Measurements from ENCODE around the gene EN1. TPM values are rescaled to one million over a fixed set of nuclear protein-coding genes. Genes with fewer than 3 reads are reported as not detected.

The EN1 gene
- 0.08 TPM for total RNA-seq

GRCh38 chr2:118846953-118847761, at the start of gene EN1:
TSS of gene EN1 (minus strand) at chr2:118847648. CDS start at chr2:118847167, 481 bp downstream.
- no peak for ATAC-seq

- ATAC-seq, result no peak
Measured at GRCh38 chr2:118893100-118893499, 45.7 kb upstream of the EN1 start.

GRCh38 chr2:118889995-118890394, 42.5 kb upstream of the EN1 start:
- ATAC-seq, result no peak

GRCh38 chr2:118883792-118884191, 36.3 kb upstream of the EN1 start:
- ATAC-seq, result no peak

- ATAC-seq, result peak; percentile 84
Measured at GRCh38 chr2:118882693-118883336, 35.4 kb upstream of the EN1 start.

- ATAC-seq, result peak; percentile 97
Measured at GRCh38 chr2:118881490-118882129, 34.2 kb upstream of the EN1 start.

GRCh38 chr2:118880501-118880900, 33.1 kb upstream of the EN1 start:
- no peak for ATAC-seq

- ATAC-seq, result peak; percentile 37
Measured at GRCh38 chr2:118878531-118879149, 31.2 kb upstream of the EN1 start.

GRCh38 chr2:118875318-118875717, 27.9 kb upstream of the EN1 start:
- ATAC-seq, result no peak

- no peak for ATAC-seq
Measured at GRCh38 chr2:118874324-118874723, 26.9 kb upstream of the EN1 start.

GRCh38 chr2:118865106-118865505, 17.7 kb upstream of the EN1 start:
- peak; percentile 74 for ATAC-seq

- no peak for ATAC-seq
Measured at GRCh38 chr2:118864207-118864606, 16.8 kb upstream of the EN1 start.

GRCh38 chr2:118861731-118862130, 14.3 kb upstream of the EN1 start:
- ATAC-seq, result no peak

GRCh38 chr2:118861242-118861641, 13.8 kb upstream of the EN1 start:
- ATAC-seq, result no peak

- ATAC-seq, result no peak
Measured at GRCh38 chr2:118860506-118860905, 13.1 kb upstream of the EN1 start.

GRCh38 chr2:118859157-118859770, 11.8 kb upstream of the EN1 start:
- ATAC-seq, result no peak

- no peak for ATAC-seq
Measured at GRCh38 chr2:118858485-118859156, 11.2 kb upstream of the EN1 start.

GRCh38 chr2:118857677-118858484, 10.4 kb upstream of the EN1 start:
- no peak for ATAC-seq

GRCh38 chr2:118856978-118857676, 9.7 kb upstream of the EN1 start:
- ATAC-seq, result no peak

GRCh38 chr2:118856330-118856977, 9.0 kb upstream of the EN1 start:
- ATAC-seq, result no peak
